C4-2B (cell line): ENCODE data around the gene HSF2.

Experiments used
- H3K27ac ChIP-seq: fragments of 450-650 bp; 2 replicates; pipeline ENCODE4 v1.5.1; 2017
- ZFX ChIP-seq: fragments of 450-650 bp; IDR thresholded peaks from 2 replicates; pipeline ENCODE4 v1.6.1; 2017
- TF ChIP-seq, protein P1 (sequence below): fragments of 450-650 bp; conservative IDR thresholded peaks from 2 replicates; pipeline ENCODE4 v1.5.1; 2017; ENCODE audit warnings: mild to moderate bottlenecking

Gene HSF2

DNA sequence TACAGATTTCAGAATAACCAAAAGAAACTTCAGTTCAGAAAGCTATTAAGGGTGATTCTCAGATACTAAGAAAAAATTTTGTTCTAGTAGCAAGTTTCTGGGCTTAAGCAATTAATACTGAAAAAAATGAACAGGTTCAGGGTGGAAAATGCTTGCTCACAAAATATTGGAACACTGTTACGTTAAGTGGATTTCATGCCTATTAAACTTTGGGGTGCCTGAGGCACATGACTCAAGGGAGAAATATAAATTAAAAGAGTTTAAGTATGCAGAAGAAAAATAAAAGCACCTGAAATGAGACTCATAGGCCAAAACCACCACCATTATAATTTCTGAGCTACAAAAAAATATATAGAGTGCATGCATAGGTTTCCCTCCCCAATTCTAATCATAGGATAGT is 32.3 kb upstream of the HSF2 start:
- TF ChIP-seq ZFX = no peak
- TF ChIP-seq, protein P1, sequence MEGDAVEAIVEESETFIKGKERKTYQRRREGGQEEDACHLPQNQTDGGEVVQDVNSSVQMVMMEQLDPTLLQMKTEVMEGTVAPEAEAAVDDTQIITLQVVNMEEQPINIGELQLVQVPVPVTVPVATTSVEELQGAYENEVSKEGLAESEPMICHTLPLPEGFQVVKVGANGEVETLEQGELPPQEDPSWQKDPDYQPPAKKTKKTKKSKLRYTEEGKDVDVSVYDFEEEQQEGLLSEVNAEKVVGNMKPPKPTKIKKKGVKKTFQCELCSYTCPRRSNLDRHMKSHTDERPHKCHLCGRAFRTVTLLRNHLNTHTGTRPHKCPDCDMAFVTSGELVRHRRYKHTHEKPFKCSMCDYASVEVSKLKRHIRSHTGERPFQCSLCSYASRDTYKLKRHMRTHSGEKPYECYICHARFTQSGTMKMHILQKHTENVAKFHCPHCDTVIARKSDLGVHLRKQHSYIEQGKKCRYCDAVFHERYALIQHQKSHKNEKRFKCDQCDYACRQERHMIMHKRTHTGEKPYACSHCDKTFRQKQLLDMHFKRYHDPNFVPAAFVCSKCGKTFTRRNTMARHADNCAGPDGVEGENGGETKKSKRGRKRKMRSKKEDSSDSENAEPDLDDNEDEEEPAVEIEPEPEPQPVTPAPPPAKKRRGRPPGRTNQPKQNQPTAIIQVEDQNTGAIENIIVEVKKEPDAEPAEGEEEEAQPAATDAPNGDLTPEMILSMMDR = no peak
- no peak overlapping the region for H3K27ac ChIP-seq

GRCh38 chr6:122369536-122369935 is 29.9 kb upstream of the HSF2 start:
- TF ChIP-seq ZFX = no peak
- TF ChIP-seq, protein P1 = no peak
- no peak overlapping the region for H3K27ac ChIP-seq

DNA sequence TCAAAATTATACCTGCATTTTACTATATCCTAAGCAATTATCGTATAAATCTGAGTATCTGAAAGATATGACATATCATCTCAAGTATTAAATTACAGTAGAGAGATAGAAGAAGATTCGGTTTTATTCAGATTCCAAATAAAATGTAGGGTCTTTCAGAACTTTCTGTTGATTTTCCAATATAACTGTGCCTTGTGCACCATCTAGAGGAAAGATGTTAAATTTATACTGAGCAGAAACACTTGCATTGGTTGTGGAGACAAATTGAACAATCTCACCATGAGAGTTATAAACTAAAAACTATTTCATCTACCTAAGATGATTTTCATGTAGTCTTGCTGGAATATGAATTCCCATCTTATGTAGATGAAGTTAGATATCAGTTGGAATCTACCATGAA is 26.8 kb upstream of the HSF2 start:
- TF ChIP-seq, protein P1 = peak; percentile 31; the same call in 1 of the 2 replicates
- no peak for TF ChIP-seq ZFX

GRCh38 chr6:122374307-122374706 is 25.1 kb upstream of the HSF2 start:
- H3K27ac ChIP-seq = no peak overlapping the region
- TF ChIP-seq ZFX = no peak
- TF ChIP-seq, protein P1 = no peak

More for the DNA sequence above, 26.8 kb upstream of the HSF2 start:
- no peak overlapping the region for H3K27ac ChIP-seq

DNA sequence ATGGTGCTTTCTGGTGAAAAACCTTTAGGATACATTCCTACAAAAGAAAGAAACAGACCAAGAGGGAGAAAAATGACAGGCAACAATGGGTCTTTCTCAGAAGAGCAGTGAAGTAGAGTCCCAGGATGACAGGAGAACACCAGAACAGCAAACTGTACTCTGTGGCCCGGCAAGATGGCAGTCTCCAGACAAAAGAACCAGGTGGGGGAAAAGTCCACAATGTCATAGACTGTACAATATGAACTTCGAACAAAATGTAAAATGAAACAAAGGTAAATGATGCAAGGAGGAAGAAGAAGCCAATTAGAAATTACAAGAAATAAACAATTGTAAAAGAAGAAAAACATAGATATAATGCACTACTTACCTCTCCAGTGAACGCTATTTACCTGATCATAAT is 23.2 kb upstream of the HSF2 start:
- no peak overlapping the region for H3K27ac ChIP-seq
- TF ChIP-seq ZFX = no peak
- TF ChIP-seq, protein P1 = no peak

DNA sequence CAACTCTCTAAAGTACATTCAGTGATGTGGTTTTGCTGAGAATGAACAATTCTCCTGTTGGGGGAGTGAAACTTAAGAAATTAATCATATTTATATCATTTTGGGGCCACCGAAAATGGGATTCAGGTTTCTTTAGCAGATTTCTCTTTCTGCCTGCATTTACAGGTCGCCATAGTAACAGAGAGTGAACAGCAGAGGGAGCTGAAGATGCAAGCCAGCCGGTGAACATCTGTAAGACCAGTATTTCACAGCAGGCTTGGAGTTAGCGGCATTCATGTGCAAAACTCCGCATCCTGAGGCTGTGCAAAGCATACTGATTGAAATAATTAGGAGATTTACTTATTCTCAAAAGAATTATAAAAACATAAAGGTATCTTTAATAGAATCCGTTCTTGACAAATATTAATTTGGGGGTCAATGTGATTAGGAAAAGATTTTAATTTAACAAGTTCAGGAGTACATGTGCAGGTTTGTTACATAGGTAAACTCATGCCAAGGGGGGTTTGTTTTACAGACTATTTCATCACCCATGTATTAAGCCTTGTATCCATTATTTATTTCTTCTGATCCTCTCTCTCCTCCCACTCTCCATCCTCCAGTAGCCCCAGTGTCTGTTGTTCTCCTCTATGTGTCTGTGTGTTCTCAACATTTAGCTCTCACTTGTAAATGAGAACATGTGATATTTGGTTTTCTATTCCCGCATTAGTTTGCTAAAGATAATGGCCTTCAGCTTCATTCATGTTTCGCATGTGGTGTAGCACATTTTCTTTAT is 17.8 kb upstream of the HSF2 start:
- no peak overlapping the region for H3K27ac ChIP-seq
- TF ChIP-seq, protein P1 = peak; percentile 83
- TF ChIP-seq ZFX = no peak

- TF ChIP-seq, protein P1 = no peak
- TF ChIP-seq ZFX = no peak
- H3K27ac ChIP-seq = no peak overlapping the region
Observed at GRCh38 chr6:122385857-122386612, 13.4 kb upstream of the HSF2 start.
